Measurements from ENCODE around the gene CNPY4. TPM values are rescaled to one million over a fixed set of nuclear protein-coding genes. Genes with fewer than 3 reads are reported as not detected.

CNPY4 gene
- total RNA-seq, 2 donors from 2014 or later, result 0.99 to 2.3 TPM

DNA sequence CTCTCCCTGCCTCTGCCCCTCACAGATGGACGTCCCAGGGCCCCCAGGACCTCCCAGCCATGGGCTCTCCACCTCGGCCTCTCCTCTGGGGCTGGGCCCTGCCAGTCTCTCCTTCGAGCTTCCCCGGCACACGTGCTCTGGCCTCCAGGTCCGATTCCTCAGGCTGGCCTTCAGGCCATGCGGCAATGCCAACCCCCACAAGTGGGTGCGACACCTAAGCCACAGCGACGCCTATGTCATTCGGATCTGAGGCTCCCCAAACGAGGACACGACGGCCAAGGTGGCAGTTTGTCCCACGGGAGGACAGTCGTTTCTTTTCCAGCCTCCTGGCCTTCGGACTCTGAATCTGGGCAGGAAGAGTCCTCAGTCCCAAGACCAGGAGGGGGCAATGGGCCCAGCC is 12.8 kb upstream of the CNPY4 start:
- Histone ChIP-seq H3K4me1 (peaks cover 9% of the 10 kb centered on the region), H3K27me3 (no peaks in the 10 kb centered on the region), H3K36me3 (replicated peaks in 1 of 2; ENCODE audit: insufficient read depth in 1 of 2, low read depth in 2 of 2) (peaks cover 3 to 14% of the 10 kb centered on the region in 2 donors), H3K4me3 (no peak overlapping the region), H3K9me3 (no peaks in the 10 kb centered on the region), H3K27ac (no peak overlapping the region)
- intact Hi-C loops (cut with DNase I), result no loop called here
- TF ChIP-seq, protein P1, sequence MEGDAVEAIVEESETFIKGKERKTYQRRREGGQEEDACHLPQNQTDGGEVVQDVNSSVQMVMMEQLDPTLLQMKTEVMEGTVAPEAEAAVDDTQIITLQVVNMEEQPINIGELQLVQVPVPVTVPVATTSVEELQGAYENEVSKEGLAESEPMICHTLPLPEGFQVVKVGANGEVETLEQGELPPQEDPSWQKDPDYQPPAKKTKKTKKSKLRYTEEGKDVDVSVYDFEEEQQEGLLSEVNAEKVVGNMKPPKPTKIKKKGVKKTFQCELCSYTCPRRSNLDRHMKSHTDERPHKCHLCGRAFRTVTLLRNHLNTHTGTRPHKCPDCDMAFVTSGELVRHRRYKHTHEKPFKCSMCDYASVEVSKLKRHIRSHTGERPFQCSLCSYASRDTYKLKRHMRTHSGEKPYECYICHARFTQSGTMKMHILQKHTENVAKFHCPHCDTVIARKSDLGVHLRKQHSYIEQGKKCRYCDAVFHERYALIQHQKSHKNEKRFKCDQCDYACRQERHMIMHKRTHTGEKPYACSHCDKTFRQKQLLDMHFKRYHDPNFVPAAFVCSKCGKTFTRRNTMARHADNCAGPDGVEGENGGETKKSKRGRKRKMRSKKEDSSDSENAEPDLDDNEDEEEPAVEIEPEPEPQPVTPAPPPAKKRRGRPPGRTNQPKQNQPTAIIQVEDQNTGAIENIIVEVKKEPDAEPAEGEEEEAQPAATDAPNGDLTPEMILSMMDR (IDR thresholded peaks at IDR 0.05), result no peak
- TF ChIP-seq POLR2A (IDR thresholded peaks at IDR 0.05), result no peak
- 71 to 87% methylated on average over 11 to 17 of the region's 17 CpGs for WGBS, 2 donors
- DNase-seq, result no peak
- no peak for ATAC-seq

DNA sequence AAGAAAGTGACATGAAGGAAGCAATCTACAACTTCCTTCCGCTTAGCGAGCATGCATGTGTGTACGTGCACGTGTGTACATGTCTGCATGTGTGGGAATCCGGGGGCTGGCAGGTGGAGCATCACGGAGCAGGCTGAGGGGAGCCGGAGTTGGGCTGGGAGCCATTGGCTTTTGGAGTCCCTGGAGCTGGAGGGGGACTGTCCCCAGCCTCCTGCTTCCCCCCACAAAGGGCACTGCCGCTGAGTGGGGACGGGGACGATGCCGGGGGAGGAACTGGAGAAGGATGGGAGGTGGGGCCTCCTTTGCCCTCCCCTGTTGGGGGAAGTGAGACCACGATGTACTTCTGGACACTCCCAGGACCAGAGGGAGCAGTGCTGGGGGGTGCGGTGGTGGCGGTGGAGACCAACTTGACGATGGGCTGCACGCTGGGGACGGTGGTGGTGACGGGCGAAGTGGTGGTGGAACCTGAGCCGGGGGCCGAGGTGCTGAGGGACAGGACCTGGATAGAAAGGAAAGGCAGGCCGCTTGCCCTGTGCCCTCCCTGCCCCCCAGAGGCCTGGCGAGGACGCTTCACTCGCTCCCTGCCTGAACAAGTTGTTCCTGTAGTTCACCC is 12.2 kb upstream of the CNPY4 start:
- Histone ChIP-seq H3K36me3 (replicated peaks in 1 of 2; ENCODE audit: insufficient read depth in 1 of 2, low read depth in 2 of 2) (peaks cover 3 to 14% of the 10 kb centered on the region in 2 donors), H3K27me3 (no peaks in the 10 kb centered on the region), H3K9me3 (no peaks in the 10 kb centered on the region), H3K4me3 (no peak overlapping the region), H3K27ac (no peak overlapping the region), H3K4me1 (peaks cover 6% of the 10 kb centered on the region)
- intact Hi-C loops (cut with DNase I), result no loop called here
- 85 to 89% methylated on average over 20 to 23 of the region's 25 CpGs for WGBS, 2 donors
- no peak for DNase-seq
- no peak for ATAC-seq
- TF ChIP-seq, protein P1 (IDR thresholded peaks at IDR 0.05), result no peak
- no peak for TF ChIP-seq POLR2A (IDR thresholded peaks at IDR 0.05)

DNA sequence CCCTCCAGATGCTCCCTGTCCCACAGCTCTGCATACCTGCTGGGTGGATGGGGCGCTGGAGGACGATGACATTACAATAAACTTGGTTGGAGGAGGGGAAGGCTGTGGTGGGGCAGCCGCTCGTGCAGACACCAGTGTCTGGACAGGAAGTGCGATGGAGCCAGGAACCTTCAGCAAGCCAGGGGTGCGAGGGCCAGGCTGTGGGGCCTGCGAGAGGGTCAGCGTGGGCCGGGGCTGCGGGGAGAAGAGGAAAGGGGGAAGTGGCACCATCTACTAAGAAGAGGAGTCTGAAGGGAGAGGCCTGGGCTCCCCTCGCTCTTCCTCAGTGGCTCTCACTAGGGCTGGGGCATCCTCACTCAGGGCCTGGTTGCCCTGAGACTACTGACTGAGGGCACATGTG is 11.5 kb upstream of the CNPY4 start:
- ATAC-seq, result no peak
- WGBS, 2 donors, result 78 to 81% methylated on average over 10 to 11 of the region's 11 CpGs

DNA sequence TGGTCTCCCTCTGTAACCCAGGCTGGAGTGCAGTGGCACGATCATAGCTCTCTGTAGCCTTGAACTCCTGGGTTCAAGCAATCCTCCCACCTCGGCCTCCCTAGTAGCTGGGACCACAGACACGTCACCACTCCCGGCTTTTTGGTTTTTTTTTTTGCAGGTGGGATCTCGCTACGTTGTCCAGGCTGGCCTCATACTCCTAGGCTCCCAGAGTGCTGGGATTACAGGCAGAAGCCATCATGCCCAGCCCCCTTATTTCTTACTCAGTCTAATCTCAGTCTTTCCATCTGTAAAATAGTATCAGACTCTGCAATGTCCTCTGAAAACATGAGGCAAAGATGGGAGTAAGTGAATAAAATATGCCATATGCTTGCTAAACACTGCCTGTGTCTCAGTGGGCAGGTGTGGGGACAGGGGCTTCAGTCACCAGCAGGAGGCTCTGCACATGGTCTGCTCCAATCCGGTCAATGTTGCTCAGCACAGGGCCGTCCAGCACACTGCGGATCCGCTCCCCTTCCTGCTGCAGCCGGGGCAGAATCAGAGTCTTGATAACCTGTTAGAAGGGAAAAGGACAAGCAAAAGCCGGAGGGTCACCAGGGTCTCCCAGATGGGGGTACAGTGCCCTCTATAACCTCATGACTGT is 9.8 kb upstream of the CNPY4 start:
- no peak overlapping the region for H3K4me3 ChIP-seq
- intact Hi-C loops (cut with DNase I), result no loop called here
- H3K36me3 ChIP-seq (replicated peaks in 1 of 2; ENCODE audit: insufficient read depth in 1 of 2, low read depth in 2 of 2), result peaks cover 3 to 12% of the 10 kb centered on the region in 2 donors
- no peaks in the 10 kb centered on the region for H3K9me3 ChIP-seq
- DNase-seq, result no peak
- TF ChIP-seq, protein P1 (IDR thresholded peaks at IDR 0.05), result no peak
- TF ChIP-seq POLR2A (IDR thresholded peaks at IDR 0.05), result no peak
- H3K27ac ChIP-seq, result no peak overlapping the region
- 78 to 88% methylated on average over 12 of the region's 12 CpGs for WGBS, 2 donors
- no peaks in the 10 kb centered on the region for H3K4me1 ChIP-seq
- H3K27me3 ChIP-seq, result no peaks in the 10 kb centered on the region
- no peak for ATAC-seq

More for the DNA sequence above, 11.5 kb upstream of the CNPY4 start:
- DNase-seq, result no peak
- intact Hi-C loops (cut with DNase I), result no loop called here
- no peak overlapping the region for H3K27ac ChIP-seq
- no peaks in the 10 kb centered on the region for H3K27me3 ChIP-seq
- TF ChIP-seq, protein P1 (IDR thresholded peaks at IDR 0.05), result no peak
- no peak for TF ChIP-seq POLR2A (IDR thresholded peaks at IDR 0.05)
- H3K36me3 ChIP-seq (replicated peaks in 1 of 2; ENCODE audit: insufficient read depth in 1 of 2, low read depth in 2 of 2), result peaks cover 3 to 16% of the 10 kb centered on the region in 2 donors
- no peak overlapping the region for H3K4me3 ChIP-seq
- H3K9me3 ChIP-seq, result no peaks in the 10 kb centered on the region
- no peaks in the 10 kb centered on the region for H3K4me1 ChIP-seq

DNA sequence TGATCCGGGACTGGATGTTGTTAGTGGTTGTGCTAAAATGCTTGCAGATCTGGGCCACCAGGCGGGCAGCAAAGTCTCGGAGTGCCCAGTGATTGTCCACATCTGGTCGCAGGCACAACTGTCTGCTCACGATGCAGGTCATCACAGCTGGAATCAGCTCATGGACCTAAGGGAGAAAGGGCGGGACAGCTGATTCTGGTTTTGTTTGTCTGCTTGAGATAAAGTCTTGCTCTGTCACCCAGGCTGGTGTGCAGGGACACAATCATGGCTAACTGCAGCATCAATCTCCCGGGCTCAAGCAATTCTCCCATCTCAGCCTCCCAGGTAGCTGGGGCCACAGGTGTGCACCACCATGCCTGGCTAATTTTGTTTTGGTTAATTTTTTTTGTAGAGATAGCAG is 8.3 kb upstream of the CNPY4 start:
- 92 to 96% methylated on average over 7 of the region's 7 CpGs for WGBS, 2 donors
- TF ChIP-seq, protein P1 (IDR thresholded peaks at IDR 0.05), result no peak
- TF ChIP-seq POLR2A (IDR thresholded peaks at IDR 0.05), result no peak
- H3K9me3 ChIP-seq, result no peaks in the 10 kb centered on the region
- H3K36me3 ChIP-seq (replicated peaks in 1 of 2; ENCODE audit: insufficient read depth in 1 of 2, low read depth in 2 of 2), result peaks cover 3 to 10% of the 10 kb centered on the region in 2 donors
- no peak overlapping the region for H3K4me3 ChIP-seq
- intact Hi-C loops (cut with DNase I), result no loop called here
- no peaks in the 10 kb centered on the region for H3K27me3 ChIP-seq
- no peak overlapping the region for H3K27ac ChIP-seq
- no peaks in the 10 kb centered on the region for H3K4me1 ChIP-seq
- ATAC-seq (no peak), DNase-seq (no peak)

Data from body of pancreas (tissue), 4 donors.